GM21723 (cell line): ENCODE results near the gene ADRA2B.

Experiments
- ATAC-seq: cut with Tn5 transposase; IDR thresholded peaks from one replicate; pipeline ENCODE4 v1.9.1; 2021; ENCODE audit warnings: mild to moderate bottlenecking, moderate library complexity; ENCODE audit not compliant: unreplicated experiment

Gene ADRA2B

GRCh38 chr2:96138179-96139145 lies 22.1 kb upstream of the ADRA2B start, which contains the start of gene ASTL:
Gene ASTL, minus strand, starts transcription at chr2:96138502. Its CDS starts 66 bp downstream, at chr2:96138436.
- ATAC-seq = peak; percentile 33

DNA sequence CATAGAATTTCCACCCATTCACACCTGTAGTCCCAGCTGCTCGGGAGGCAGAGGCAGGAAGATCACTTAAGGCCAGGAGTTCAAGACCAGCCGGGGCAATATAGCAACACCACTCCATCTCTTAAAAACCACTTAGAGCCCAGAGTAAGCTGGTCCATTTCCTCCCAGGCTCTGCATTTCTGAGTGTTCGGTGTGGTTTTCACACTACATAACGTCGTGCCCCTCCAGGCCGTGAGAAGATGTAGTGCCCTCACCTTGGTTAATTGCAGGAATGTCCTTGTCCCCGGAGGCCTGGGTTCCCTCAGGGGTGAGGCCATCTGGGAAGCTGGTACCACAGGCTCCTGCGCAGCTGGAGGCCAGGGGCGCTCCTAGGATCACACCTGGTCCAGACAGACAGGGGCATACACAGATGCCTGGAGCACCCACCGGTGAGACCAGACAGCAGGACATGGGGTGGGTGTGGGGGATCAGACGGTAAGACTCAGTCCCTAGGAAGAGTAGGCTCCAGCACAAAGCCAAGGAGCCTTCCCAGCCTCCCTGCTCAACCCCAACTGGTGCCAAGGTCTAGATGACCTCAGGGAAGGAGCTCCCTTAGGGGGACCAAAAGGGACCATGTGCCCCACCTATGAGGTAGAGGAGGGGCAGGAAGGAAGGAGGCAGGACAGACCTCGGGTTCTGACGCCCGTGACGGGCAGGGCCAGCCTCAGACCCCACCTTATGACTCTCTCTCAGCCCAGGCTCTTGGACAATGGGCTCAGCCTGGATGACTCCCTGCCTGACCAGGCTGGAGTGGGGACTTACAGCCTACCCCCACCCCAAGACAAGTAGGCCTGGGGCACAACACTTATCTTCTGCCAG lies 21.2 kb upstream of the ADRA2B start:
- ATAC-seq = no peak

DNA sequence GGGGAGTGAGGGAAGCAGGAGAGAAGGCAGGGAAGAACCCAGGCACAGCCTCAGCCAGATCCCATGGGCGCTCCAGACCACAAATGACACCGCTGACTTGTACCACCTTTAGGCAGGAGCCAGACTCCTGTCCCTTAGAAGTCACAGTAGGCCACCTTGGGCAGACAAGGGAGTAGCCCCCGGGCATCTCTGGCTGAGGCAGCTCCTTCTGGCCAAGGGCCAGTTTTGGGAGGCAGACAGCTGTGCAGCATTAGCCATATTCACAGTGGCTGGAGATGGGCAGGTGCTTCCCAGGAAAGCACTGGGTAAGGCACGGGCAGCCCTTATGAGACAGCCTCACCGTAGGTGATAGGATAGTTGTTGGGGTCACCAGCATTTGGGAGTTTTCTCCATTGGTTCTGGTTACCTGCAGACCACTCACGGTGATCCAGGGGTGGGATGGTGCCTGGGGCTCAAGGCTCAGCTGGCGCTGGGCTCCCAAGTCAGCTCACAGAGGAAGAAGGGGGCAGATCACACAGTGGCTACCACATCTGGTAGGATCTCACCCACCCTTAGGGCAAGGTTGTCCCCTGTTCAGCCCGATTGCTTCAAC lies 19.9 kb upstream of the ADRA2B start:
- ATAC-seq = no peak

- no peak for ATAC-seq
Measured at GRCh38 chr2:96135621-96136020, 19.2 kb upstream of the ADRA2B start.

GRCh38 chr2:96135171-96135570 lies 18.8 kb upstream of the ADRA2B start:
- no peak for ATAC-seq

- no peak for ATAC-seq
Measured at GRCh38 chr2:96134421-96134820, 18.1 kb upstream of the ADRA2B start.

GRCh38 chr2:96131813-96132745 lies 15.7 kb upstream of the ADRA2B start:
- ATAC-seq = no peak

DNA sequence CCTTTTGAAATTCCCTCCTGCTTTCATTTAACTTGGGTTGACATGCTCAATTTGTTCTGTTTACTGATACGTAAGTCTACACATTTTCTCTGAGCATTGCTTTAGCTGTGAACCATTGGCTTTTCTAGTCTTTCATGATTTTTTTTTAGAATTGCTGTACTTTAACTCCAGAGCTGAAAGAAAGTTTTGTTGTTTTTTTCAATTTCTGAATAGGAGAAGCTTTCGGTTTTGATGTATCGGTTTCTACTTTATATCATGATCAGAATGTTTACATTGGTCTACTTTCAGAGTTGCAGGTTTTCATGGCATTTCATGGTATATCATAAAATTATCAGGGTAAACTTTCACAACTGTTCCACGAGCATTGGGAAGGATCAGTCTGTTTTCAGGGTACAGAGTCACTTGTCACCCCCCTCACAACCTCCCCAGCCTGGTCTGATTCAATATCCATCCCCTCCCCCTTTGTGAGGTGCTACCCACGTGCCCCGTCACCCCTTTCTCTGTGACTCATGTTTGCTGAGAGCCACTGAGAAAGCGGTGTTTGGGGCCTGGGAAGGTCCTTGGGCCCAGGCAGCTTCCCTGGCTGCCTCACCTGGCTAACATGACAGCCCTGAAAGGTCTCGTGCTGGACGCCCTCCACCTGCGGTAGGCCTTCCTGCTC lies 14.9 kb upstream of the ADRA2B start:
- ATAC-seq = no peak

- ATAC-seq = no peak
Measured at GRCh38 chr2:96130483-96130882, 14.1 kb upstream of the ADRA2B start.

DNA sequence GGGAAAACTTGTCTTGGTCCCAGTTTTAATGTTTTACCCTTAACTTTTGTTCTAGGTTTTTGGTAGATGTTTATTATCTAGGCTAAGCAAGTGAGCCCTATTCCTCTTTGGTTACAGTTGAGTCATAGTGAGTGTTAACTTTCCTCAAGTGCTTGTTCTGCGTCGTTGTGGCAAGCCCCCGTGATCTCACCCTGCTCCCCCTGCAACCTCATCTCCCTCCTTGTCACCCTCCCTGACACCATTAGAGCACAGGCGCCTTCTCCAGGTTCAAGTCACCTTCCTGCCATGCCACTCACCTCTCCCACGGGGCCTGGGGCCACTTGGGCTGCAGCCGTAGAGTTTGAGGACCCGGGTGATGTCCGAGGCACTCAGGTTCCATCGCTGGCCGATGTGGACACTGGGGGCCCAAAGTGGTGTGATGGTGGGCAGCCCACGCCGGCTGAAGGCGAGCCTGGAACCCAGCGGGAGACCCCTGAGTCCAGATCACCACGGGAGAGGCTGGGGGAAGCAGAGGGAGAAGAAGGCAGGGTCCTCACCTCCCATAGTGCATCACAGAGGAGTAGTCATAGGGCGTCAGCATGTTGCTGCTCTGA lies 13.3 kb upstream of the ADRA2B start:
- ATAC-seq = no peak

GRCh38 chr2:96128456-96128855 lies 12.1 kb upstream of the ADRA2B start:
- ATAC-seq = no peak

DNA sequence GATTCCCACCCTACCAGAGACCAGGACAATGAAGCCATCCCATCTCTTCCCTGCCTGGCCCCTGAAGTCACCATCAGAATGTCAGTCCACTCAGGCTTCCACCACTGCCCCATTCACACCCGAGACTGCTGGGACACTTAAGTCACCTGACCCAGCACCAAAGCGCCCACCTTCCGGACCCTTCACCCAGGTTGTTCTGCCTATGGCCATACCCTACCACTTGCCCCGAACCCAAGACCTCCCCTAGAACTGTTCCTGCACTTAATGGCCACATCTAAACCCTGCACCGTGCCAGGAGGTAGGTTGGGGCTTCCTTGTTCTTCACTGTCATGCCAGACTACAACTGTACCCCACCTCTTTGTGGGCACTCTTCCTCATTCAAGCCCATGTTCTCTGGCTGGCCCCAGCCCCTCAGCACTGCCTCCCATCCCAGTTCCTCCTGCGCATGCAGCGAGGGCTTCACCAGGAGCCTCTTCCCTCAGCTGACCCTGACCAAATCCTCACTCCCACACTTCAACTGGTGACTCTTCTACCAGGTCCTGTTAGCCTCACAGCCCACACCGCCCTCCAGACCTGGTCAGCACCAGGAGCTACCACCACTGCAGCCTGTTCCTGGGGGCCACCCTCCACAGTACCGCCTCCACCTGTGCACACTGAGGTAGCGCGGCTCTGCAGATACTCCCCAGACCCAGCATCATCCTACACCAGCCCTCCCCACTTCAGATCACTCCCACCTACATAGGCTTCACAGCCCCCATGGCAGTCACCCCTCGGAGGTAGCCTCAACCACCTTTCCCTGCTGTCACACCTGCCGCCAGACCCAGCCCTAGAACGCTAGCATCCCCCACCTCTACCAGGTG lies 8.3 kb upstream of the ADRA2B start:
- no peak for ATAC-seq

GRCh38 chr2:96123936-96124335 lies 7.6 kb upstream of the ADRA2B start:
- no peak for ATAC-seq

DNA sequence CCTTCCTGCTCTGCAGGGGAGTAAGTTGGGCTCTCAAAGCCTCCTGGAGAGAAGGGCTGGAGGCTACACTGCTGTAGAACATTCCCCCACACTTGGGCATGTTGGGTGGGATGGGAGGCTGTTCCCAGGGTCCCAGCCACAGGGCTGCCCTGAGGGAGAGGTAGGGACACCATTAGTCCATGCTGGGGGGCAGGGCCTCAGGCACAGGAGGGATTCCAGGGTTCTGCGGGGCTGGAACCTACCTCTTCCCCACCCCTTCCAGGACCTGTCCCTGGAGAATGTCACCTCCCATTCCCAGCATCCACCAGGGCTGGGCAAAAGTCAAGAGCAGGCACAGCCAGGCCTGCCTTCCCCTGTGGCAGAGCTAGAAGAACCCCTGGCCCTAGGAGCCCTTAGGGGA lies 6.9 kb upstream of the ADRA2B start:
- no peak for ATAC-seq

DNA sequence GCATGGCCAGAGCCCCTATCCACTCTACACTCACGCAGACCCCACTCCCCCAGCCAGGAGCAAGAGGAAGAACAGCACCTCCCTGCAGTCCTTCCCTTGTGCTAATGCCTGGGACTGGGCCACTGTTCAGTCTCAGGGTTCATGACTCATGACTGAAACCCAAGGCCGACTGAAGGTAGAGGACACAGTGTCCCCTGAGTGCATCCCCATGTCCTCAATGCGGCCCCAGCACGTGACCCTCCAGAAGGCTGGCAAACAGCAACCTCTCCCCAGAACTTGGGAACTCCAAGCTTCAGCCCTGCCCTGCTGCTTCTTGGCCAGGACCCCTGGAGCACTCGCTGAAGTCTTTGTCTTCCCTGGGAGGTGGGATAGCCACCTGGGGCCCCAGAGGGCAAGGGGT lies 6.0 kb upstream of the ADRA2B start:
- ATAC-seq = no peak

DNA sequence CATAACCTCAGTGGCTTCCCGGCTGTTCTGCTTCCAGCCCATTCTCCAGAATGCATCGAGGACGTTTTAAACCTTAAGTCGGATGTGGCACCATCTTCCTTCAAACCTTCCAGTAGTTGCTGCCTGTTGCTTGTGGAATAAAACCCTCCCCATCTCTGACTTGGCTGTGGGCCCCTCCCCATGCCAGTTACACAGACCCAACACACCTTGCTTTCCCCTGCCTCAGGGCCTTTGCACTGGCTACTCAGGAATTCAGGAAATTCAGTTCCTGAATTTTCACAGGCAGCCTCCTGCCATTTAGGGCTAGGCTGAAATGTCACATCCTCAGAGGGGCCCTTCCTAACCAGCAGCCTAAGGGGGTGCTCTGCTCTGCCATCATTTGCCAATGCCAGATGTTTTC lies 5.0 kb upstream of the ADRA2B start:
- ATAC-seq = no peak

- ATAC-seq = no peak
Measured at GRCh38 chr2:96120991-96121390, 4.6 kb upstream of the ADRA2B start.

GRCh38 chr2:96120091-96120720 lies 3.8 kb upstream of the ADRA2B start:
- no peak for ATAC-seq
